CD4-positive, alpha-beta T cell treated with Interleukin-15 for 4 hours (primary cell): Measurements from ENCODE around the gene ANKRD52.
A peak's percentile ranks its signal among the peaks of the same experiment; 100 is the strongest.

Experiments used
- DNase-seq: peaks from one replicate; pipeline ENCODE4 v3.0.0-alpha.2; 2020; ENCODE audit warnings: low spot score

The ANKRD52 gene

GRCh38 chr12:56241424-56242303 is 16.5 kb downstream of the ANKRD52 start:
- DNase-seq, result no peak

- DNase-seq, result no peak
These were observed 20.6 kb downstream of the ANKRD52 start for GRCh38 chr12:56237552-56237951.

GRCh38 chr12:56236985-56237384 is 21.2 kb downstream of the ANKRD52 start:
- DNase-seq, result no peak

- no peak for DNase-seq
These were observed 22.1 kb downstream of the ANKRD52 start for GRCh38 chr12:56236091-56236490.

- DNase-seq, result no peak
These were observed 23.3 kb downstream of the ANKRD52 start for GRCh38 chr12:56234746-56235436.

- no peak for DNase-seq
These were observed 27.0 kb downstream of the ANKRD52 start for GRCh38 chr12:56231184-56231582.

- DNase-seq, result no peak
These were observed 27.6 kb downstream of the ANKRD52 start for GRCh38 chr12:56230432-56231183.

GRCh38 chr12:56229916-56230431 is 28.2 kb downstream of the ANKRD52 start, which contains the start of gene SLC39A5:
TSS of gene SLC39A5 (plus strand) at chr12:56230051. CDS start at chr12:56231275, 1,224 bp downstream.
- no peak for DNase-seq

GRCh38 chr12:56229082-56229481 is 29.1 kb downstream of the ANKRD52 start:
- no peak for DNase-seq

GRCh38 chr12:56224954-56225353 is 33.2 kb downstream of the ANKRD52 start:
- no peak for DNase-seq

GRCh38 chr12:56224102-56224701 is 34.0 kb downstream of the ANKRD52 start, which contains the start of gene NABP2:
TSS of gene NABP2 (plus strand) at chr12:56224342. CDS start at chr12:56224857, 515 bp downstream.
- peak; percentile 96 for DNase-seq

GRCh38 chr12:56223571-56224101 is 34.5 kb downstream of the ANKRD52 start:
- DNase-seq, result no peak

GRCh38 chr12:56222531-56222895 is 35.7 kb downstream of the ANKRD52 start:
- no peak for DNase-seq

- peak; percentile 91 for DNase-seq
These were observed 36.2 kb downstream of the ANKRD52 start, which contains the start of gene RNF41 for GRCh38 chr12:56221757-56222530. TSS of gene RNF41 (minus strand) at chr12:56221922. CDS start at chr12:56214047, 7,875 bp downstream.

- no peak for DNase-seq
These were observed 36.9 kb downstream of the ANKRD52 start for GRCh38 chr12:56221232-56221756.

GRCh38 chr12:56220611-56221231 is 37.5 kb downstream of the ANKRD52 start:
- DNase-seq, result no peak

- no peak for DNase-seq
These were observed 38.3 kb downstream of the ANKRD52 start for GRCh38 chr12:56219840-56220239.

GRCh38 chr12:56216461-56216860 is 41.7 kb downstream of the ANKRD52 start:
- DNase-seq, result no peak

- DNase-seq, result no peak
These were observed 44.3 kb downstream of the ANKRD52 start for GRCh38 chr12:56213878-56214277.

GRCh38 chr12:56212361-56212760 is 45.8 kb downstream of the ANKRD52 start:
- DNase-seq, result no peak
